AG04449 (cell line): ENCODE data around the gene FBXO34.
"Not testable (repeated sequence)": the region's sequence is repeated elsewhere in the genome, so short reads cannot be mapped to it uniquely, and the experiment has no call there.

Source experiments
- CTCF ChIA-PET: fragments of 350-600 bp; formaldehyde crosslinking; extraction: SDS; loops from one replicate; lab custom pipeline; 2021; ENCODE audit warnings: antibody characterized with exemption; lab: Yijun Ruan, JAX
- POLR2A ChIA-PET: fragments of 400-600, 350-600 bp; formaldehyde crosslinking; extraction: SDS; loops from one replicate; lab custom pipeline; 2020; ENCODE audit warnings: antibody characterized with exemption, inconsistent platforms; lab: Yijun Ruan, JAX
- DNase-seq: peaks from one replicate; pipeline ENCODE4 v3.0.0-alpha.2; 2010; ENCODE audit warnings: low read depth, low spot score
- H3K4me3 ChIP-seq: 2 replicates; pipeline ENCODE4 v1.5.1; 2011; ENCODE audit warnings: low read depth, mild to moderate bottlenecking, control low read depth, low read length
- TF ChIP-seq, protein P1 (sequence below): IDR thresholded peaks from one replicate; pipeline ENCODE4 v1.5.1; 2011; ENCODE audit warnings: mild to moderate bottlenecking, moderate library complexity, low read length, control low read depth, inconsistent platforms; ENCODE audit not compliant: insufficient read depth; ENCODE audit errors: missing control alignments

FBXO34 gene

DNA sequence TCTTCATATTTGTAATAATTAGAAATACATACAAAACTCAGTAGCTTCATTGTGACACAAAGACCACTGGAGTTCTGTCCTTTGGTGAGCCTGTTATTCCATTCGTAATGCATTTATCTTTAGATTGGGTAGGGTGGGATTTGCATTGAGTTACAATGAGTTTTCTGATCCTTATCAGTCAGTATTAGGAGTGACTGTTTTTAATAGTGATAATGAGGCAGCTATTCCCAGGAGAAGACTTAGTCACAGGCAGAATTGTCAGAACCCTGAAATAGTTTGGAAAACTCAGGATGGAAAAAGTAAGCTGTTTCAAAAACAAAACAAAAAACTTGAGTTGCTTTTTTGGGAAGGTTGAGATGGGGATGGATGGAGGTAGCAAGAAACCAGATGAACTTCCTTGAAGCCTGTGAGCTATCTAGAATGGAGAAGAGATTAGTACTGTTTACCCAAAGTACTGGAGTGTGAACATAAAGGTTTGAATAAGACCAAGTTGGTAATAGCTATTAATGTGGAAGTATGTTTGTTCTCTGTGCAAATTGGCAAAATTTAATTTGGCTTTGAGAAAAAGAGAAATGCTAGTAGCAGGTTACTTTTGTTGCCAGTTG is 38.6 kb downstream of the FBXO34 start:
- ChIA-PET CTCF (interaction anchor here (0.9 to 2.6 kb wide), 2 partner anchors 13 to 45 kb away, joined by 3 to 6 read pairs; no protein-coding TSS in a partner anchor), POLR2A (interaction anchor here (0.6 kb wide), 1 partner anchor 483 kb away, joined by 3 read pairs; no protein-coding TSS in a partner anchor)
- no peak overlapping the region for H3K4me3 ChIP-seq
- TF ChIP-seq, protein P1, sequence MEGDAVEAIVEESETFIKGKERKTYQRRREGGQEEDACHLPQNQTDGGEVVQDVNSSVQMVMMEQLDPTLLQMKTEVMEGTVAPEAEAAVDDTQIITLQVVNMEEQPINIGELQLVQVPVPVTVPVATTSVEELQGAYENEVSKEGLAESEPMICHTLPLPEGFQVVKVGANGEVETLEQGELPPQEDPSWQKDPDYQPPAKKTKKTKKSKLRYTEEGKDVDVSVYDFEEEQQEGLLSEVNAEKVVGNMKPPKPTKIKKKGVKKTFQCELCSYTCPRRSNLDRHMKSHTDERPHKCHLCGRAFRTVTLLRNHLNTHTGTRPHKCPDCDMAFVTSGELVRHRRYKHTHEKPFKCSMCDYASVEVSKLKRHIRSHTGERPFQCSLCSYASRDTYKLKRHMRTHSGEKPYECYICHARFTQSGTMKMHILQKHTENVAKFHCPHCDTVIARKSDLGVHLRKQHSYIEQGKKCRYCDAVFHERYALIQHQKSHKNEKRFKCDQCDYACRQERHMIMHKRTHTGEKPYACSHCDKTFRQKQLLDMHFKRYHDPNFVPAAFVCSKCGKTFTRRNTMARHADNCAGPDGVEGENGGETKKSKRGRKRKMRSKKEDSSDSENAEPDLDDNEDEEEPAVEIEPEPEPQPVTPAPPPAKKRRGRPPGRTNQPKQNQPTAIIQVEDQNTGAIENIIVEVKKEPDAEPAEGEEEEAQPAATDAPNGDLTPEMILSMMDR = no peak
- DNase-seq = no peak

DNA sequence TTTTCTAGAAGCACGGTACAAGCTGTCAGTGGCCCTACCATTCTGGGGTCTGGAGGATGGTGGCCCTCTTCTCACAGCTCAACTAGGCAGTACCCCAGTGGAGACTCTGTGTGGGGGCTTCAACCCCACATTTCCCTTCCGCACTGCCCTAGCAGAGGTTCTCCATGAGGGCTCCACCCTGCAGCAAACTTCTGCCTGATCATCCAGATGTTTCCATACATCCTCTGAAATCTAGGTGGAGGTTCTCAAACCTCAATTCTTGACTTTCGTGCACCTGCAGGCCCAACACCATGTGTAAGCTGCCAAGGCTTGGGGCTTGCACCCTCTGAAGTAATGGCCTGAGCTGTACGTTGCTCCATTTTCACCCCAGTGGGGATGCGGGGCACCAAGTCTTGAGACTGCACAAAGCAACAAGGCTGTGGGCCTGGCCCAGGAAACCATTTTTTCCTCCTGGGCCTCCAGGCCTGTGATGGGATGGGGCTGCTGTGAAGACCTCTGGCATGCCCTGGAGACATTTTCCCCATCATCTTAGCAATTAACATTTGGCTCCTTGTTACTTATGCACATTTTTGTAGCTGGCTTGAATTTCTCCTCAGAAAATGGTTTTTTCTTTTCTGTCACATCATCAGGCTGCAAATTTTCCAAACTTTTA is 41.3 kb downstream of the FBXO34 start:
- not testable (repeated sequence) for H3K4me3 ChIP-seq, DNase-seq
- POLR2A ChIA-PET = interaction anchor here (0.6 kb wide), 1 partner anchor 28 kb away, joined by 3 read pairs; no protein-coding TSS in a partner anchor
- CTCF ChIA-PET = interaction anchor here (1.1 kb wide), 1 partner anchor 30 kb away, joined by 3 read pairs; no protein-coding TSS in a partner anchor

DNA sequence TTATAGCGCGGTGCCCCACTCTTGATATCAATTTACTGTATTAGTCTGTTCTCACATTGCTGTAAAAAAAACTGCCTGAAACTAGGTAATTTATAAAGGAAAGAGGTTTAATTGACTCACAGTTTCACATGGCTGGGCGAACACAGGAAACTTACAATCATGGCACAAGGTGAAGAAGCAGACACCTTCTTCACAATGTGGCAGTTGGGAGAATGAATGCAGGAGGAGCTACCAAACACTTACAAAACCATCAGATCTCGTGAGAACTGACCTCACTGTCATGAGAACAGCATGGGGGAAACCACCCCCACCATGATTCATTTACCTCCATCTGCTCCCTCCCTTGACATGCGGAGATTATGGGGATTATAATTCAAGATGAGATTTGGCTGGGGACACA is 42.3 kb downstream of the FBXO34 start:
- no peak overlapping the region for H3K4me3 ChIP-seq
- no peak for DNase-seq
- ChIA-PET CTCF (interaction anchor here (2.3 kb wide), 1 partner anchor 43 kb away, joined by 8 read pairs; the partner anchor contains the start of gene FBXO34), POLR2A (no interaction called here)
- TF ChIP-seq, protein P1 = no peak

DNA sequence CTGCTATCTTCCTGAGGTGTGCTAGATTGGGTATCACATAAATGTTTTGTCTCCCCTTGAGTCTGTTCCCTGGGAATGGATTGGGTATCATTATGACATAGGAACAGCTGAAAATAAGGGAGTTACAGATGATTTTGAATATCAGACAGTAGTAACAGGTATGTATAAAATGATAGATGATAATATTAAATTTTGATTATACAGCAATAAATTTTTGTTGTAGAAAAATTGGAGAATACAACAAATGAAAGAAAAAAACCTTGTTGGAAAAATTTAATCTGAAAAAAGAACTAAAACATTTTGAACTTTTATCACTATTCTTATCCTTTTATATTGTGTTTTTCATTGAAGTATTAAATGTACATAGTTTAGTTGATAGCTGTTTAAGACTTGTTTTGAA is 43.2 kb downstream of the FBXO34 start:
- no peak overlapping the region for H3K4me3 ChIP-seq
- TF ChIP-seq, protein P1 = no peak
- no peak for DNase-seq
- ChIA-PET CTCF (interaction anchor here (1.4 to 2.3 kb wide), 2 partner anchors 44 to 74 kb away, joined by 3 to 8 read pairs; partner anchors contain the start of gene FBXO34), POLR2A (no interaction called here)

DNA sequence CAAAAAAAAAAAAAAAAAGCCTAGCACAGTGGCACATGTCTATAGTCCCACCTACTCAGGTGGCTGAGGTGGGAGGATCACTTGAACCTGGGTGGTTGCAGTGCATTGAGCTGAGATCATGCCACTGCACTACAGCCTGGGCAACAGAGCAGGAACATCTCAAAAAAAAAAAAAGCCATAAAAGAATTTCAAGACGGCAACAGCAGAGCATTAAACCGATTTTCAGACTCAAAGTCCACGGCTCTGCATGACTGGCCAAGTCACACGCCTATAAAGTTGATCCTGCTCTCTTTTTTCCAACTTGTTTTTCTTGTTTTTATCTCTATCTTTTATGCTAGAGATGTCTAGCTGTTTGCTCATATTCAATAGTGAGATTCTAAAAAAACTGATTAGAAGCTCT is 45.3 kb downstream of the FBXO34 start:
- ChIA-PET POLR2A (interaction anchor here (0.7 kb wide), 1 partner anchor 524 kb away, joined by 3 read pairs; no protein-coding TSS in a partner anchor), CTCF (interaction anchor here (0.6 to 1.0 kb wide), 2 partner anchors 38 to 923 kb away, joined by 3 to 6 read pairs; no protein-coding TSS in a partner anchor)
- TF ChIP-seq, protein P1 = no peak
- DNase-seq = no peak
- H3K4me3 ChIP-seq = no peak overlapping the region

DNA sequence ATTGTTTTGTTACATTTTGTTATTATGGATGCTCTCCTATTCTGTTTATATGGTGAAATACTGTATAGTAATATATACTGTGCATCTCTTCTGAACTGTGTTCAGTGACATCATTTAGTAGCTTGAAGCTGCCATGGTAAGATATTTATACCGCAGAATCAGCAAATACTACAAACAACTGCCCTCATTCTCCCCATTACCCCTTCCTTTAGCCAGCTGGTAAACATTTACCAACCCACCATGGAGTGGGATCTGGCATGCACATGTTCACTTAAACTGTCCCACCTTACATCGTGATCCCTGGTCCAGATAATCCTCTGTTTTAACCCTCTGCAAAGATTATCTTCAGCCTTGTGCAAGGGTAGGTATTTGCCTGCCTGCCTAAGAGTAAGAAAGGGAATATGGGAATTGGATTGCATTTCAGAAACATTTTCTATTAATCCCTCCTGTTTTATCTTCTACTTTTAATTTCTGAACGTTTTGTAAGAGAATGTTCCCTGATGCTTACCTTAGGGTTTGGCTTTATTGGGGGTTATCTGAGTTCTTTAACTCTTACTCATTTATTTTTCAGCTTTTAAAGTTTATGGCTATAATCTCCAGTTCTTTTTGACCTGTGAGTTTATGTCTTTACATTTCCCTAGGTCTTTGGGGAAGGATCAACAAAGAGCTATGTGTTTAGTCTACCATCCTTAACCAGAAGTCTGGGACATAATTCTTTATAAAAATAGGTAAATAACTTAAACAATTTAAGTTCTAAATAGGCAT is 46.5 kb downstream of the FBXO34 start:
- CTCF ChIA-PET = no interaction called here
- no peak overlapping the region for H3K4me3 ChIP-seq
- DNase-seq = no peak
- TF ChIP-seq, protein P1 = no peak
- POLR2A ChIA-PET = interaction anchor here (0.7 kb wide), 1 partner anchor 525 kb away, joined by 3 read pairs; no protein-coding TSS in a partner anchor
